ENCODE results near the gene ETV5.

GRCh38 chr3:186105543-186105942, 3.3 kb downstream of the ETV5 start:
- TF ChIP-seq CTCF (IDR thresholded peaks at IDR 0.05) (no peak), POLR2A (IDR thresholded peaks at IDR 0.05) (no peak)

Measured in esophagus squamous epithelium (tissue), 4 donors.